ENCODE results near the gene NTNG1. TPM values are rescaled to one million over a fixed set of nuclear protein-coding genes. Genes with fewer than 3 reads are reported as not detected.

The NTNG1 gene
- total and polyA plus RNA-seq, 10 of the 15 experiments (the other 5 are each of a cell fraction or from before 2014, with no cell fraction given): 0.18 to 2.3 (median 1.1) TPM; not detected in 1

GRCh38 chr1:107430540-107431228 is 289.8 kb downstream of the NTNG1 start (continued):
- TF ChIP-seq, protein P1, sequence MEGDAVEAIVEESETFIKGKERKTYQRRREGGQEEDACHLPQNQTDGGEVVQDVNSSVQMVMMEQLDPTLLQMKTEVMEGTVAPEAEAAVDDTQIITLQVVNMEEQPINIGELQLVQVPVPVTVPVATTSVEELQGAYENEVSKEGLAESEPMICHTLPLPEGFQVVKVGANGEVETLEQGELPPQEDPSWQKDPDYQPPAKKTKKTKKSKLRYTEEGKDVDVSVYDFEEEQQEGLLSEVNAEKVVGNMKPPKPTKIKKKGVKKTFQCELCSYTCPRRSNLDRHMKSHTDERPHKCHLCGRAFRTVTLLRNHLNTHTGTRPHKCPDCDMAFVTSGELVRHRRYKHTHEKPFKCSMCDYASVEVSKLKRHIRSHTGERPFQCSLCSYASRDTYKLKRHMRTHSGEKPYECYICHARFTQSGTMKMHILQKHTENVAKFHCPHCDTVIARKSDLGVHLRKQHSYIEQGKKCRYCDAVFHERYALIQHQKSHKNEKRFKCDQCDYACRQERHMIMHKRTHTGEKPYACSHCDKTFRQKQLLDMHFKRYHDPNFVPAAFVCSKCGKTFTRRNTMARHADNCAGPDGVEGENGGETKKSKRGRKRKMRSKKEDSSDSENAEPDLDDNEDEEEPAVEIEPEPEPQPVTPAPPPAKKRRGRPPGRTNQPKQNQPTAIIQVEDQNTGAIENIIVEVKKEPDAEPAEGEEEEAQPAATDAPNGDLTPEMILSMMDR (IDR thresholded peaks at IDR 0.05 in 2 of 3, conservative IDR thresholded peaks at IDR 0.05 in 1 of 3; ENCODE audit: control insufficient read depth in 2 of 3, extremely low read depth in 1 of 3, insufficient read depth in 1 of 3, low read depth in 3 of 3, low read length in 3 of 3): peak; percentile 71 to 86 (median 74)
- TF ChIP-seq SMC3 (IDR thresholded peaks at IDR 0.05; ENCODE audit: borderline replicate concordance, low read length) (peak; percentile 88; the same call in 1 of the 2 replicates), POU2F2 (IDR thresholded peaks at IDR 0.05; ENCODE audit: borderline replicate concordance, low read depth, low read length) (peak; percentile 72; the same call in 1 of the 3 replicates), IRF4 (IDR thresholded peaks at IDR 0.05; ENCODE audit: low read depth, low read length) (0 out of 2 replicates have a peak, but pooled peaks have one; percentile 20), NFYA (IDR thresholded peaks at IDR 0.05; ENCODE audit: borderline replicate concordance, low read depth, low read length) (no peak), ZNF217 (IDR thresholded peaks at IDR 0.05) (no peak)

- Histone ChIP-seq H4K20me1 (ENCODE audit: control insufficient read depth, insufficient read depth) (no peaks in the 10 kb centered on the region), H3K4me3 (no peak overlapping the region), H3K27me3 (replicated peaks in 1 of 2; ENCODE audit: control insufficient read depth in 2 of 2, insufficient read depth in 2 of 2, low read length in 1 of 2) (no peaks in the 10 kb centered on the region), H3K9ac (ENCODE audit: control insufficient read depth, insufficient read depth, low read length) (no peak overlapping the region), H3K4me1 (ENCODE audit: control insufficient read depth, insufficient read depth, low read length) (peaks cover 6% of the 10 kb centered on the region; the same call in 1 of the 2 replicates), H2AFZ (ENCODE audit: control insufficient read depth, low read depth, low read length) (0 out of 2 replicates have a peak overlapping the region, but pooled peaks have one; percentile 21), H3K36me3 (ENCODE audit: control insufficient read depth in 2 of 2, insufficient read depth in 2 of 2, low read length in 1 of 2) (no peaks in the 10 kb centered on the region), H3K9me3 (replicated peaks; ENCODE audit: control insufficient read depth, insufficient read depth, low read length) (no peaks in the 10 kb centered on the region), H3K27ac (ENCODE audit: control insufficient read depth, insufficient read depth) (no peak overlapping the region), H3K4me2 (ENCODE audit: control insufficient read depth, insufficient read depth) (no peak overlapping the region), H3K79me2 (ENCODE audit: control insufficient read depth, insufficient read depth, low read length) (no peaks in the 10 kb centered on the region)
- intact Hi-C loops (cut with micrococcal nuclease; ENCODE audit: unreplicated experiment) (loop anchor here (2.0 kb wide), 1 partner anchor 19 kb away; no protein-coding TSS in a partner anchor), in situ Hi-C loops (cut with MboI) (loop anchor here (10.0 kb wide), 1 partner anchor 93 kb away; no protein-coding TSS in a partner anchor)
- 9% methylated on average over 1 of the region's 1 CpG for WGBS (ENCODE audit: insufficient coverage, insufficient replicate concordance, low lambda C conversion rate, missing lambda C conversion rate)
- ChIA-PET SMC1A (ENCODE audit: uncharacterized antibody, unreplicated experiment) (interaction anchor here (0.8 to 9.3 kb wide), 19 partner anchors 9 to 346 kb away, joined by 3 to 156 read pairs (median 5); no protein-coding TSS in a partner anchor), POLR2A (interaction anchor here (0.8 to 2.1 kb wide), 3 partner anchors 17 to 97 kb away, joined by 3 to 7 read pairs (median 4); no protein-coding TSS in a partner anchor), CTCF (interaction anchor here (0.7 to 14.4 kb wide), 20 partner anchors 8 to 318 kb away, joined by 3 to 314 read pairs (median 16); no protein-coding TSS in a partner anchor), RAD21 (ENCODE audit: unreplicated experiment) (interaction anchor here (0.9 to 11.4 kb wide), 19 partner anchors 10 to 768 kb away, joined by 3 to 178 read pairs (median 7); partner anchors contain the start of gene SLC25A24)
- DNase-seq (ENCODE audit: low read depth, low spot score) (peak; percentile 38), FAIRE-seq (no peak), ATAC-seq (peak; percentile 65)
- no TSS peak for BruUV-seq (replicated peaks)
- TF ChIP-seq MXI1 (IDR thresholded peaks at IDR 0.05; ENCODE audit: low read depth, low read length) (no peak), POLR2AphosphoS2 (IDR thresholded peaks at IDR 0.05; ENCODE audit: low read depth, low read length) (no peak), MEF2B (IDR thresholded peaks at IDR 0.05; ENCODE audit: partially characterized antibody, poor library complexity, severe bottlenecking) (peak; percentile 54), RAD51 (IDR thresholded peaks at IDR 0.05) (no peak), SP1 (IDR thresholded peaks at IDR 0.05; ENCODE audit: low read depth, low read length) (no peak), ZZZ3 (IDR thresholded peaks at IDR 0.05; ENCODE audit: control insufficient read depth, insufficient read length, low read depth) (no peak), HDAC6 (IDR thresholded peaks at IDR 0.05; ENCODE audit: unreplicated experiment) (no peak), MLLT1 (IDR thresholded peaks at IDR 0.05) (no peak), POU2F2 (IDR thresholded peaks at IDR 0.05; ENCODE audit: borderline replicate concordance, low read depth, low read length) (no peak), IRF5 (IDR thresholded peaks at IDR 0.05; ENCODE audit: borderline replicate concordance) (no peak), PAX5 (IDR thresholded peaks at IDR 0.05; ENCODE audit: borderline replicate concordance, low read depth, low read length) (no peak)
Measured at GRCh38 chr1:107432108-107432507, 291.3 kb downstream of the NTNG1 start.
